ENCODE results near the gene DYRK4. TPM values are rescaled to one million over a fixed set of nuclear protein-coding genes. Genes with fewer than 3 reads are reported as not detected.

DYRK4 gene
- total RNA-seq, 1 experiment from 2014 or later, result 27.1 TPM

GRCh38 chr12:4621511-4621910 is 59.5 kb downstream of the DYRK4 start:
- H3K27me3 ChIP-seq (ENCODE audit: insufficient read depth, low read length), result peaks cover 7% of the 10 kb centered on the region; the same call in 1 of the 2 replicates
- H3K27ac ChIP-seq (ENCODE audit: low read depth, low read length), result no peak overlapping the region
- H3K79me2 ChIP-seq (ENCODE audit: insufficient read depth, low read length), result no peaks in the 10 kb centered on the region
- no peaks in the 10 kb centered on the region for H3K36me3 ChIP-seq (ENCODE audit: control insufficient read depth in 1 of 2, insufficient read depth in 2 of 2, low read length in 2 of 2)
- H2AFZ ChIP-seq (ENCODE audit: low read depth, low read length, poor library complexity, severe bottlenecking), result no peak overlapping the region
- BruUV-seq (replicated peaks), result no TSS peak
- DNase-seq (ENCODE audit: low read depth, low spot score), result no peak
- RAD21 ChIA-PET (ENCODE audit: low non-redundant PET in 1 of 2, low total read pairs in 2 of 2, uncharacterized antibody in 2 of 2, unreplicated experiment in 2 of 2), result no interaction called here
- H3K4me2 ChIP-seq (ENCODE audit: low read length), result no peak overlapping the region
- no peaks in the 10 kb centered on the region for H3K9me3 ChIP-seq (ENCODE audit: control insufficient read depth in 1 of 2, insufficient read depth in 1 of 2, low read depth in 1 of 2, low read length in 2 of 2)
- H3K9me2 ChIP-seq (ENCODE audit: insufficient read depth), result no peaks in the 10 kb centered on the region
- H4K20me1 ChIP-seq (ENCODE audit: insufficient read depth), result no peaks in the 10 kb centered on the region
- CTCF ChIA-PET, result interaction anchor here (1.5 kb wide), 1 partner anchor 17 kb away, joined by 3 read pairs; no protein-coding TSS in a partner anchor
- H3K4me1 ChIP-seq (ENCODE audit: control insufficient read depth in 1 of 2, insufficient read depth in 2 of 2, low read length in 2 of 2), result no peaks in the 10 kb centered on the region
- ATAC-seq, result no peak
- POLR2A ChIA-PET, result no interaction called here
- no peak overlapping the region for H3K4me3 ChIP-seq (replicated peaks in 1 of 2; ENCODE audit: low read depth in 1 of 2, low read length in 2 of 2)
- intact Hi-C loops (cut with micrococcal nuclease), result no loop called here
- TF ChIP-seq TCF7L2 (IDR thresholded peaks at IDR 0.05; ENCODE audit: borderline replicate concordance, extremely low read depth, insufficient read depth, insufficient read length) (no peak), ELF1 (IDR thresholded peaks at IDR 0.05; ENCODE audit: borderline replicate concordance, low read depth) (no peak), REST (IDR thresholded peaks at IDR 0.05; ENCODE audit: low read depth) (no peak), RAD21 (IDR thresholded peaks at IDR 0.05; ENCODE audit: low read depth) (no peak), ZNF274 (IDR thresholded peaks at IDR 0.05; ENCODE audit: low read depth, low read length) (no peak), POLR2A (IDR thresholded peaks at IDR 0.05; ENCODE audit: borderline replicate concordance, extremely low read depth, insufficient read depth, insufficient read length) (no peak), FOSL1 (IDR thresholded peaks at IDR 0.05; ENCODE audit: low read depth) (no peak), EZH2 (IDR thresholded peaks at IDR 0.05) (no peak), CBX3 (IDR thresholded peaks at IDR 0.05; ENCODE audit: low read depth) (no peak), YY1 (IDR thresholded peaks at IDR 0.05; ENCODE audit: extremely low read depth, insufficient replicate concordance, low read depth, low read length) (no peak), JUND (IDR thresholded peaks at IDR 0.05) (no peak), EZH2phosphoT487 (IDR thresholded peaks at IDR 0.05; ENCODE audit: borderline replicate concordance) (no peak), CEBPB (IDR thresholded peaks at IDR 0.05; ENCODE audit: low read depth) (no peak), SP1 (IDR thresholded peaks at IDR 0.05; ENCODE audit: low read depth) (no peak), CTCF (IDR thresholded peaks at IDR 0.05 in 2 of 3, conservative IDR thresholded peaks at IDR 0.05 in 1 of 3; ENCODE audit: borderline replicate concordance in 1 of 3, insufficient read depth in 1 of 3, low read depth in 2 of 3, low read length in 2 of 3) (no peak), ZBTB33 (IDR thresholded peaks at IDR 0.05; ENCODE audit: extremely low read depth, insufficient replicate concordance, low read length) (no peak), ATF3 (IDR thresholded peaks at IDR 0.05) (no peak)
- no peak overlapping the region for H3K9ac ChIP-seq (ENCODE audit: low read length)

Data from HCT116 (cell line).